ENCODE data around the gene YWHAE.
A peak's percentile ranks its signal among the peaks of the same experiment; 100 is the strongest.
"Not testable (repeated sequence)": the region's sequence is repeated elsewhere in the genome, so short reads cannot be mapped to it uniquely, and the experiment has no call there.

The YWHAE gene

GRCh38 chr17:1412185-1413110 lies 12.4 kb upstream of the YWHAE start:
- DNase-seq (ENCODE audit: low read depth in 3 of 3): no peak

- no peak for DNase-seq (ENCODE audit: low read depth in 3 of 3)
These were observed 2.2 kb upstream of the YWHAE start for GRCh38 chr17:1402262-1402586.

- DNase-seq (ENCODE audit: low read depth in 3 of 3): peak in 1 of 3 experiments; percentile 16
These were observed 917 bp downstream of the YWHAE start for GRCh38 chr17:1398931-1399678.

DNA sequence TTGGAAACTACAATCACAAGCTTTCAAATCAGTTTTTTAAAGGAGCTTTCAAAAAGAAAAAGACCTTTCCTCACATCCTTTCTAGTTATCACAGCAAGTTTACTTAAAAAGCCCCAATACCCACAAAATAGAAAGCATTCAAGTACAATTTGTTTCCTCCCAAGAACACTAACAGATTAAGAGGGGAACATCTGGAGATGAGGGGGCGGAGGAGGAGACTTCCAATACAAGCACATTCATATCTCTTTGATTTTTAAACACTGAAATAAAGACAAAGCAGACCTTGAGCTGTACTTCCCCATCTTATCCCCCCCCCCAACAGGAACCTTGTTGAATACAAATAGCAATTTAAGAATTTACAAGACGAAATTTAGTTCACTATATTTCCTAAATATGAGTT lies 2.0 kb downstream of the YWHAE start:
- no peak for DNase-seq (ENCODE audit: low read depth in 3 of 3)

DNA sequence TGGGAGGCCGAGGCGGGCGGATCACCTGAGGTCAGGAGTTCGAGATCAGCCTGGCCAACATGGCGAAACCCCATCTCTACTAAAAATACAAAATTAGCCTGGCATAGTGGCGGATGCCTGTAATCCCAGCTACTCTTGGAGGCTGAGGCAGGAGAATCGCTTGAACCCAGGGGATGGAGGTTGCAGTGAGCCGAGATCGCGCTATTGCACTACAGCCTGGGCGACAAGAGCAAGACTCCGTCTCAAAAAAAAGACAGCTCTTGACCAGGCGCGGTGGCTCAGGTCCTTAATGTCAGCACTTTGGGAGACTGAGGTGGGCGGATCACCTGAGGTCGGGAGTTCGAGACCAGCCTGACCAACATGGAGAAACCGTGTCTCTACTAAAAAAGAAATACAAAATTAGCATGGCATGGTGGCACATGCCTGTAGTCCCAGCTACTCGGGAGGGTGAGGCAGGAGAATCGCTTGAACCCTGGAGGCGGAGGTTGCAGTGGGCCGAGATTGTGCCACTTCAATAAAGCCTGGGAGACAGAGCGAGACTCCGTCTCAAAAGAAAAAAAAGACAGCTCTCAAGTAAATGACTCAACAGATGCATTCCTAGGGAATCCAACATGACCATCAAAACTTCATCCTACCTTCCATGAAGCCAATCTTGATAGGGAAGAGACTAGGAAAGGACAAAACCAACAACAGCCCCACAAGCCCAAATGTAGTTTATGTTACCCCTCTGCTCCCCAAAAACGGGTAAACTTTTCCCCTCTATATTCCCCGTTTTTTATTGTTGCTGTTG lies 4.0 kb downstream of the YWHAE start:
- not testable (repeated sequence) for DNase-seq (ENCODE audit: low read depth in 3 of 3)

DNA sequence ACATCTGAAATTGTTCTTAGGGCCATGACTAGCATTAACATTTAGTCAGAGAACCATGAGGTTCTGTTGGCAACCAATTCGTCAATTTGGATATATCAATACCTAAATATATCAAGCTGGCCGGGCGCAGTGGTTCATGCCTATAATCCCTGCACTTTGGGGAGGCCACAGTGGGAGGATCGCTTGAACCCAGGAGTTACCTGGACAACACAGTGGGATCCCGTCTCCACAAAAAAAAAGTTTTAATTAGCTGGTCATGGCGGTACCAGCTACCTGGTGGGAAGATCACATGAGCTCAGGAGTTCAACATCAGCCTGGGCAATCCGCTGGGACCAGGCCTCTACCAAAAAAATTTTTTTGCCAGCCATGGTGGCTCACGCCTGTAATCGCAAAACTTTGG lies 8.4 kb downstream of the YWHAE start:
- no peak for DNase-seq (ENCODE audit: low read depth in 3 of 3)

- DNase-seq (ENCODE audit: low read depth in 3 of 3): no peak
These were observed 9.3 kb downstream of the YWHAE start for GRCh38 chr17:1390432-1391367.

- not testable (repeated sequence) for DNase-seq (ENCODE audit: low read depth in 3 of 3)
These were observed 12.4 kb downstream of the YWHAE start for GRCh38 chr17:1387490-1388227.

DNA sequence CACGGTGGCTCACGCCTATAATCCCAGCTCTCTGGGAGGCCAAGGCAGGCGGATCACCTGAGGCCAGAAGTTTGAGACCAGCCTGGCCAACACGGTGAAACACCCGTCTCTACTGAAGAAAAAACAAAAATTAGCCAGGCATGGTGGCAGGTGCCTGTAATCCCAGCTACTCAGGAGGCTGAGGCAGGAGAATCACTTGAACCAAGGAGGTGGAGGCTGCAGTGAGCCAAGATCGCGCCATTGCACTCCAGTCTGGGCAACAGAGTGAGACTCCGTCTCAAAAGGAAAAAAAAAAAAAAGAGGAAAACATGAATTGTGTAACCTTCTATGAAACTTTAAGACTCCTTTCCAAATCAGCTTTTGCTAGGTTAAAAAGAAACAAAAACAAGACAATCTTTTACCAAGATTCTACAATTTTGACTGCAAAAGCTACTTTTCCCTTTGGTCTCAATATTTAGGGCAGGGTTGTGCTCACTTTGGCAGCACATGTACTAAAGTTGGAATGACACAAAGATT lies 13.3 kb downstream of the YWHAE start:
- DNase-seq (ENCODE audit: low read depth in 3 of 3): not testable (repeated sequence)

GRCh38 chr17:1386265-1386664 lies 13.8 kb downstream of the YWHAE start:
- DNase-seq (ENCODE audit: low read depth in 3 of 3): no peak

DNA sequence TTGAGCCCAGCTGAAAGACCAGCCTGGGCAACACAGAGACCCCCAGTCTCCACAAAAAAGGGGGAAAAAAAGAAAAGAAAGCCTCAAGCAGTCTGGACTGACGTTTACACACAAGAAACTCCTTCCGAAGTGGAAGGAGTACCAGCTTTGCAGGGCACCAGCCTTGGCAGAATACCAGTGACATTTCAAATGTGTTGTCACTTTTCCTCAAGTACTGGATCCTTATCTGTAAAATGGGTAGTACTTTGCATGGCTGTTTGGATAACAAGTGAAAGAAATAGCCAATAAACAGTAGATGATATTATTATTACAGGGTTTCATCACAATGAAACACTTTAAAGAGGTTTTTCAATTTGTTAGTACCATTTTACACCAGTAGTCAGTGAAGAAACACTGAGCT lies 14.2 kb downstream of the YWHAE start:
- no peak for DNase-seq (ENCODE audit: low read depth in 3 of 3)

DNA sequence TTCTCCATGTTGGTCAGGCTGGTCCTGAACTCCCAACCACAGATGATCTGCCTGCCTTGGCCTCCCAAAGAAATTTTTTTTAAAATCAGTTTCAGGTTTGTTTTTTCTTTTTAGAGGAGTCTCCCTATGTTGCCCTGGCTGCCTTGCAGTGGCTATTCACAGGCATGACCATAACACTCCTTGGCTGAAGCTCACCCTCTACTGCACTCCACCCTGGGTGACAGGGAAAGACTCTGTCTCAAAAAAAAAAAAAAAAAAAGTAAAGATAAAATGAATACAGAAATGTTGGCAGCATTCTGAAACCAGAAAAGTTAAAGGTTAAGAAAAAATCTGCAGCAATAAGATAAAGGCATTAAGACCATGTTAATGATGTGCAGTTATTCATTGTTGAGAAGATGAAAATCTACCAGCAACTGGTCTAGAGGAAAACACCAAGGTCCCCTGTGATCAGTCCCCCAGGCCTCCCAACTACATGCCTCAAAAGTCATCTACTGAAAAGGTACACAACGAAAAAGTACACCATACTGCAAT lies 15.1 kb downstream of the YWHAE start:
- no peak for DNase-seq (ENCODE audit: low read depth in 3 of 3)

- DNase-seq (ENCODE audit: low read depth in 3 of 3): no peak
These were observed 20.1 kb downstream of the YWHAE start for GRCh38 chr17:1379930-1380313.

DNA sequence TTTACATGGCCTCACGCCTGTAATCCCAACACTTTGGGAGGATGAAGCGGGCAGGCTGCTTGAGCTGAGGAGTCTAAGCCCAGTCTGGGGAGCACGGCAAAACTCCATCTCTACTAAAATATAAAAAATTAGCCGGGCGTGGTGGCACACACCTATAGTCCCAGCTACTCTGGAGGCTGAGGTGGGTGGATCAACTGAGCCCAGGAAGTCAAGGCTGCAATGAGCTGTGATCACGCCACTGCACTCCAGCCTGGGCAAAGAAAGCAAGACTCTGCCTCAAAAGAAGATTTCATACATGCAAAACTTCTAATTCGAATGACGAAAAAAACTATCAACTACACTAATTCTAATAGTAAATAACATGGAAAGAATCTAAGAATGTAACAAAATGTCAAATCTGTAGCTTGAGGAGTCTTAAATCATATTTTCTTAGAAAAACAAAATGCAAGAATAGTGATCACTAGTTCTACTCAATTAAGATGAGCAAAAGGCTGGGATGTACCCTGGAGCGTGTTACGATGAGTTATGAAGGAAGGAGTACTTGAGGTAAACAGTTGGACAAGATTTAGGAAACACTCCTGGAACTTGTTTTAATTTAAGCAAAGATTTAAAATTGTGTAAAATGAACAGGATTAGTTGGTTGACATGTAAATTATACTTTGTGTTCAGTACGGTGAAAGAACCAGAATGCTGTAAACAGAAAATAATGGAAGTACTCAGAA lies 20.7 kb downstream of the YWHAE start:
- no peak for DNase-seq (ENCODE audit: low read depth in 3 of 3)

GRCh38 chr17:1378476-1378860 lies 21.6 kb downstream of the YWHAE start:
- DNase-seq (ENCODE audit: low read depth in 3 of 3): not testable (repeated sequence)

- no peak for DNase-seq (ENCODE audit: low read depth in 3 of 3)
These were observed 22.7 kb downstream of the YWHAE start for GRCh38 chr17:1377334-1377733.

- no peak for DNase-seq (ENCODE audit: low read depth in 3 of 3)
These were observed 24.0 kb downstream of the YWHAE start for GRCh38 chr17:1376061-1376460.

DNA sequence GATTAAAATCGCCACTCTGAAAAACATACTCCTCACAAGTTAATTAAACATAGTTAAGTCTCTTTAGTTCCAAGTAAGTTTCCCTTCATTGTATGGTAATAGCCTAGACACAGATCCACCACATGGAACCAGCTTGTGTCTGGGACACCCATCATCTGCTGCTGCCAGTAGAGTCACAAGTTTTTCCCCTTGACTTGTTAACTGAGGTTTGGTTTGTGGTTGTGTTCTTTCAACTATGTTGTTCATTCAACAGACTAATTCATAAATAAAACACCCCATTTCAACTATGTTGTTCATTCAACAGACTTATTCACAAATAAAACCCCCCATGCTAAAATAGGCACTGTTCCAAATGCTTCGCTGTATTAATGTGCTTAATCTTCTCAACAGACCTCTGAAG lies 24.4 kb downstream of the YWHAE start:
- DNase-seq (ENCODE audit: low read depth in 3 of 3): no peak

DNA sequence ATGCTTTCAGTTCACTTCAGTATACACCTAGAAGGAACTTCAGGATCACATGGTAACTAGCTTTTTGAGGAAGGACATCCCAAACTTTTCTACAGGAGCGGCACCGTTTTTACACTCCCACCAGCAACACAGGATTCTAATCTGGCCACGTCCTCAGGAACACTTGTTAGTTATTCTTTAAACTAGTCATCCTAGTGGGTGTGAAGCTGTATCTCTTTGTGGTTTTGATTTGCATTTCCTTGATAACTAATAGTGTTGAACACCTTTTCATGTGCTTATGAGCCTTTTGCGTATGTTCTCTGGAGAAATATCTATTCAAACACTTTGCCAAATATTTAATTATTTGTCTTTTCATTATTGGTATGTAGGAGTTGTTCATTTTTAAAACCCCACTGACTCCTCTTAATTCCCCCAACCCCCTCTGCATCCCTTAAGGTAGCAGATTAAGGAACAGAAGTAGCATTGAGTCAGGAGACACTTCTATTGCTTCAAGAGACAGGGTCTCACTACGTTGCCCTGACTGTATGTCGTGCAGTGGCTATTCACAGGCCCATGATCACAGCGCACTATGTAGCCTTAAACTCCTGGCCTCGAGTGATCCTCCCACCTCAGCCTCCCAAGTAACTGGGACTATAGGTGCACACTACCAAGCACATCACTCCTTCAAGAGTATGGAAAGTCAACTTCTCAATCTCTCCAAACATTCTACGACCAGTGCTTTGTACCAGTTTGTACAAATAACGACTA lies 25.4 kb downstream of the YWHAE start:
- DNase-seq (ENCODE audit: low read depth in 3 of 3): no peak
